NCI-H146 (cell line): ENCODE data around the gene TMC5.
A peak's percentile ranks its signal among the peaks of the same experiment; 100 is the strongest.

Experiments used
- DNase-seq: peaks from one replicate; lab custom pipeline; 2025; lab: John Stamatoyannopoulos, UW

The TMC5 gene

GRCh38 chr16:19458722-19459379 is 41.2 kb downstream of the TMC5 start:
- DNase-seq: no peak

- DNase-seq: no peak
Observed at GRCh38 chr16:19460397-19460796, 42.7 kb downstream of the TMC5 start.

- DNase-seq: peak; percentile 99
Observed at GRCh38 chr16:19463468-19464315, 46.0 kb downstream of the TMC5 start.

- DNase-seq: no peak
Observed at GRCh38 chr16:19468300-19468699, 50.6 kb downstream of the TMC5 start.

- no peak for DNase-seq
Observed at GRCh38 chr16:19472482-19472881, 54.8 kb downstream of the TMC5 start.

GRCh38 chr16:19474617-19475016 is 56.9 kb downstream of the TMC5 start:
- peak; percentile 30 for DNase-seq

- DNase-seq: no peak
Observed at GRCh38 chr16:19478505-19478904, 60.8 kb downstream of the TMC5 start.

- DNase-seq: no peak
Observed at GRCh38 chr16:19479302-19479721, 61.6 kb downstream of the TMC5 start.

- no peak for DNase-seq
Observed at GRCh38 chr16:19481296-19481695, 63.6 kb downstream of the TMC5 start.

GRCh38 chr16:19481769-19482168 is 64.1 kb downstream of the TMC5 start:
- DNase-seq: no peak

GRCh38 chr16:19482291-19482690 is 64.6 kb downstream of the TMC5 start:
- no peak for DNase-seq

- DNase-seq: no peak
Observed at GRCh38 chr16:19484096-19484495, 66.4 kb downstream of the TMC5 start.

GRCh38 chr16:19485611-19486010 is 67.9 kb downstream of the TMC5 start:
- no peak for DNase-seq

- no peak for DNase-seq
Observed at GRCh38 chr16:19486051-19486450, 68.4 kb downstream of the TMC5 start.

GRCh38 chr16:19486750-19487325 is 69.2 kb downstream of the TMC5 start:
- DNase-seq: peak; percentile 9

GRCh38 chr16:19488213-19488640 is 70.5 kb downstream of the TMC5 start:
- DNase-seq: no peak

- DNase-seq: no peak
Observed at GRCh38 chr16:19490619-19491018, 72.9 kb downstream of the TMC5 start.

GRCh38 chr16:19497176-19497575 is 79.5 kb downstream of the TMC5 start:
- DNase-seq: no peak

GRCh38 chr16:19499006-19499405 is 81.3 kb downstream of the TMC5 start:
- no peak for DNase-seq

- DNase-seq: no peak
Observed at GRCh38 chr16:19499481-19499880, 81.8 kb downstream of the TMC5 start.

GRCh38 chr16:19502395-19503131 is 84.9 kb downstream of the TMC5 start:
- peak; percentile 84 for DNase-seq

GRCh38 chr16:19503461-19504075 is 85.9 kb downstream of the TMC5 start:
- DNase-seq: no peak
